HepG2 (cell line): Measurements from ENCODE around the gene KLF11. TPM values are rescaled to one million over a fixed set of nuclear protein-coding genes. Genes with fewer than 3 reads are reported as not detected.

Source experiments
- ARID4A ChIP-seq: sonication (generic); formaldehyde crosslinking; IDR thresholded peaks from 2 replicates; pipeline ENCODE4 v1.5.0; 2020; ENCODE audit warnings: mild to moderate bottlenecking, missing genetic modification reagents, borderline replicate concordance
- ARNT2 ChIP-seq: sonication (generic); formaldehyde crosslinking; IDR thresholded peaks from 2 replicates; pipeline ENCODE4 v1.8.0; 2022; ENCODE audit warnings: mild to moderate bottlenecking, low read depth, missing genetic modification reagents, moderate library complexity
- CSRNP2 ChIP-seq: sonication (generic); formaldehyde crosslinking; conservative IDR thresholded peaks from 2 replicates; pipeline ENCODE4 v1.8.0; 2022; ENCODE audit warnings: low read depth, missing genetic modification reagents
- FIP1L1 ChIP-seq: fragments of 200-400 bp; formaldehyde crosslinking; IDR thresholded peaks from 2 replicates; pipeline ENCODE4 v1.6.1; 2018; ENCODE audit warnings: low read depth, mild to moderate bottlenecking, low read length, moderate library complexity, borderline replicate concordance; ENCODE audit not compliant: insufficient read depth
- KAT7 ChIP-seq: IDR thresholded peaks from 2 replicates; pipeline ENCODE4 v1.6.1; 2018; ENCODE audit warnings: borderline replicate concordance, missing compliant biosample characterization
- KDM4B ChIP-seq: sonication (generic); formaldehyde crosslinking; IDR thresholded peaks from 2 replicates; pipeline ENCODE4 v1.4.0; 2020; ENCODE audit warnings: missing genetic modification reagents
- LBX2 ChIP-seq: sonication (generic); formaldehyde crosslinking; IDR thresholded peaks from 2 replicates; pipeline ENCODE4 v1.5.0; 2020; ENCODE audit warnings: missing genetic modification reagents, mild to moderate bottlenecking, borderline replicate concordance
- MAX ChIP-seq: IDR thresholded peaks from 2 replicates; pipeline ENCODE4 v1.6.1; 2012; ENCODE audit warnings: inconsistent platforms
- MED1 ChIP-seq: sonication (generic); formaldehyde crosslinking; IDR thresholded peaks from 2 replicates; pipeline ENCODE4 v1.4.0; 2020; ENCODE audit warnings: missing genetic modification reagents
- SIX4 ChIP-seq: sonication (generic); formaldehyde crosslinking; IDR thresholded peaks from 2 replicates; pipeline ENCODE4 v1.4.0; 2020; ENCODE audit warnings: missing genetic modification reagents
- THAP7 ChIP-seq: sonication (generic); formaldehyde crosslinking; IDR thresholded peaks from 2 replicates; pipeline ENCODE4 v1.8.1; 2023; ENCODE audit warnings: mild to moderate bottlenecking, missing genetic modification reagents
- YY1 ChIP-seq: IDR thresholded peaks from 2 replicates; pipeline ENCODE4 v1.6.1; 2011; ENCODE audit warnings: low read length, low read depth, moderate library complexity, mild to moderate bottlenecking; ENCODE audit not compliant: insufficient read depth, insufficient replicate concordance
- ZBTB21 ChIP-seq: sonication (generic); formaldehyde crosslinking; IDR thresholded peaks from 2 replicates; pipeline ENCODE4 v1.4.0; 2020; ENCODE audit warnings: missing genetic modification reagents
- ZFX ChIP-seq: sonication (generic); formaldehyde crosslinking; IDR thresholded peaks from 2 replicates; pipeline ENCODE4 v1.4.0; 2020; ENCODE audit warnings: mild to moderate bottlenecking, low read depth, missing genetic modification reagents, moderate library complexity
- ZNF333 ChIP-seq: sonication (generic); formaldehyde crosslinking; IDR thresholded peaks from 2 replicates; pipeline ENCODE4 v1.4.0; 2020; ENCODE audit warnings: mild to moderate bottlenecking, missing genetic modification reagents, borderline replicate concordance
- ZNF383 ChIP-seq: sonication (generic); formaldehyde crosslinking; IDR thresholded peaks from 2 replicates; pipeline ENCODE4 v1.4.0; 2020; ENCODE audit warnings: missing genetic modification reagents, mild to moderate bottlenecking, borderline replicate concordance
- ZNF562 ChIP-seq: sonication (generic); formaldehyde crosslinking; IDR thresholded peaks from 2 replicates; pipeline ENCODE4 v1.8.0; 2022; ENCODE audit warnings: missing genetic modification reagents, borderline replicate concordance
- ZXDC ChIP-seq: sonication (generic); formaldehyde crosslinking; IDR thresholded peaks from 2 replicates; pipeline ENCODE4 v1.5.0; 2020; ENCODE audit warnings: mild to moderate bottlenecking, missing genetic modification reagents
- polyA plus RNA-seq, 8 experiments: library from polyadenylated mRNA; depleted of rRNA in 3 of 8; stranded (reverse) in 7 of 8; unstranded in 1 of 8; fragments of >200 nt; fragmentation: Illumina TruSeq in 4 of 8; extraction: Trizol in 4 of 8; gene quantifications; 2 replicates each; pipeline versions ENCODE4 v1.2.1 to v1.2.3, GENCODE V29; 2011 to 2016; ENCODE audit warnings: low read depth in 4 of 8, missing spikeins in 1 of 8, mixed read lengths in 1 of 8; ENCODE audit not compliant: insufficient read depth in 1 of 8
- total RNA-seq, 5 experiments: library from RNA; depleted of rRNA; stranded (reverse); fragments of >200 nt; fragmentation: Illumina TruSeq; extraction: Trizol; gene quantifications; 2 replicates each; pipeline ENCODE4 v1.2.3, GENCODE V29; 2016; ENCODE audit warnings: low read depth in 1 of 5

Gene KLF11
- total and polyA plus RNA-seq, 2 of the 13 experiments (the other 11 are each of a cell fraction or from before 2014, with no cell fraction given) = 2.5 to 11.8 TPM

- TF ChIP-seq ARID4A (CRISPR knock-in tag) = peak; percentile 43; the same call in 1 of the 2 replicates
- TF ChIP-seq MAX = 0 out of 2 replicates have a peak, but pooled peaks have one; percentile 40
- no peak for TF ChIP-seq ZBTB21 (CRISPR knock-in tag)
- no peak for TF ChIP-seq ZNF383
- TF ChIP-seq ZXDC (CRISPR knock-in tag) = no peak
- no peak for TF ChIP-seq FIP1L1
- peak; percentile 37; the same call in 1 of the 2 replicates for TF ChIP-seq ZFX (CRISPR knock-in tag)
- TF ChIP-seq KAT7 (CRISPR knock-in tag) = no peak
- no peak for TF ChIP-seq LBX2 (CRISPR knock-in tag)
- TF ChIP-seq KDM4B (CRISPR knock-in tag) = no peak
- TF ChIP-seq SIX4 (CRISPR knock-in tag) = no peak
- no peak for TF ChIP-seq CSRNP2 (CRISPR knock-in tag)
- 0 out of 2 replicates have a peak, but pooled peaks have one; percentile 9 for TF ChIP-seq MED1 (CRISPR knock-in tag)
- peak; percentile 54; the same call in 1 of the 2 replicates for TF ChIP-seq ZNF333 (CRISPR knock-in tag)
- no peak for TF ChIP-seq ARNT2 (CRISPR knock-in tag)
- no peak for TF ChIP-seq THAP7 (CRISPR knock-in tag)
- TF ChIP-seq YY1 = no peak
- no peak for TF ChIP-seq ZNF562 (CRISPR knock-in tag)
Observed at GRCh38 chr2:10028988-10029874, 14.1 kb upstream of the KLF11 start (continued).
